Frontal cortex (tissue), 4 donors: ENCODE results near the gene KIF3C. TPM values are rescaled to one million over a fixed set of nuclear protein-coding genes. Genes with fewer than 3 reads are reported as not detected.
A peak's percentile ranks its signal among the peaks of the same experiment; 100 is the strongest.
"Not testable (repeated sequence)": the region's sequence is repeated elsewhere in the genome, so short reads cannot be mapped to it uniquely, and the experiment has no call there.

ENCODE experiments used
- DNase-seq, 2 donors: peaks; one replicate each; pipeline ENCODE4 v3.0.0; 2012; ENCODE audit warnings: low spot score in 2 of 2
- FAIRE-seq: peaks from 2 replicates; lab custom pipeline; 2012; peaks lifted over from hg19 to GRCh38; lab: Jason Lieb, UNC
- total RNA-seq: library from RNA; depleted of rRNA; stranded (reverse); fragments of >200 nt; gene quantifications from one replicate; pipeline ENCODE4 v1.2.3, GENCODE V29; 2014
- donor health status: control.
- donor health status: control.
- donor health status: control.

KIF3C gene
- total RNA-seq, 1 donor from 2014 or later: 86.8 TPM

DNA sequence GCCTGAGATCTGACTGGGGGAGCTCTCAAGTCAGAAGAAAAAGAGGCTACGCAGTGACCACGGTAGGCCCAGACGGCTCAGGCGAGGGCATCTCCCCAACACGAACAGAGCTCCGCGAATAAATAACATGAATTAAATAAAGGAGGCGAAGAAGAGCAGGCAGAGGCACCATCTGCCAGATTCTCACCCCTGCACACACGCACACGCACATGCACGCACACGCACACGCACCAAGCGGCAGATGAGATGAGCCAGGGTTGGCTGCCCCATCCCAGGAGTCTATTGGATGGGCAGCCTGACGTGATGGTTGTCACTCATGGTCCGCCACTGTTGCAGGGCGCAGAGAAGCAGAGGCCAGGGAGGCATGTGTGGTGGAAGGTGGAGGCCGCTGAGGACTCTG lies 53.6 kb downstream of the KIF3C start:
- DNase-seq (no peak), FAIRE-seq (no peak)

DNA sequence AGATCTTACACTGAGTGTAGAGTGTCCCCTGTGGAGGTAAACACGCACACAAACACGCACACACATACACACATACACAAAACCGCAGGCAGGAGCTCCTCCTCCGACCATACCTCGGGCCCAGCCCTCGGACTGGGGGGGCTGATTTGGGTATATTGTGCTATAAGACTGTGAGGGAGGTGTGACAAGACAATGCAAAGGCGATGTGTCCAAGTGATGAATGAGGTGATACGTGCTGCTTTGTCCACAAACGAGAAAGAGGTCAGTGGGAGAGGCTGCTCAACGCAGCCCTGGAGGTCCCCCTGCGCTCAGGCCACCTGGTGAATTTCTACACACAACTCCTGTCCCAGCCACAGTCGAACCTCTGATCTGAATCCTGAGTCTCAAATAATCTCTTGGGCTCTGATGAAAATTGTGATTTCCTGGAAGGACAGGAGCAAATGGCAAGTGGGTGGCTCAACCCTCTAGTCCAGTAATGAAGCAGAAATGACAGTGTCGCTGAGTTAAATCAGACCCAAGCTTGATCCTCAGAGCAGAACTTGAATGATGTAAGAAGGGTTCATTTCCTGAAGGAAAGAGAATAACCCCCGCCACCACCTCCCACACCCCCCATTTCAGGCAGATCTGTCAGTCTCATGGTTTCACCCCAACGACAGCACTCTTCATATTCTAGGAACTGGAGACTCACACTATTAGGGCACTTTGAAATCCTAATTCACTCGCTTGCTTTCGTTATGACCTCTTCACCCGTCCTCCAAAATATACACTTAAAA lies 55.1 kb downstream of the KIF3C start:
- FAIRE-seq (no peak), DNase-seq (no peak)

DNA sequence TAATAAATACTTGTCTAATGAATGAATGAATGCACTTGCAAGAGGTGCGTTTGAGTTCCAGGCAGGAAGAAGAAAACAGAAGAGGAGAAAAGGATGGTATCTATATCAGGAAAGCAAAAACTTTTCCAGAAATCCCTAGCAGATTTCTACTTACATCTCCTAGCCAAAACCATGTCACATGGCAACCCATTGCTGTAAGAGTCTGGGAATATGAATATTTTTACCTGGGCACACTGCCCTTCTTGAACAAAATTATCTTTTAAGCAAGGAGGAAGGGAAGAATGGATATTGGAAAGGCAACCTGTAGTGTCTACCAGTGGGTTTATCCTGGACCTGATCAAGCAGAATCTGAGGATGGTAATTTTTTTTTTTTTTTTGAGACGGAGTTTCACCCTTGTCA lies 59.8 kb downstream of the KIF3C start:
- no peak for FAIRE-seq
- DNase-seq: no peak

DNA sequence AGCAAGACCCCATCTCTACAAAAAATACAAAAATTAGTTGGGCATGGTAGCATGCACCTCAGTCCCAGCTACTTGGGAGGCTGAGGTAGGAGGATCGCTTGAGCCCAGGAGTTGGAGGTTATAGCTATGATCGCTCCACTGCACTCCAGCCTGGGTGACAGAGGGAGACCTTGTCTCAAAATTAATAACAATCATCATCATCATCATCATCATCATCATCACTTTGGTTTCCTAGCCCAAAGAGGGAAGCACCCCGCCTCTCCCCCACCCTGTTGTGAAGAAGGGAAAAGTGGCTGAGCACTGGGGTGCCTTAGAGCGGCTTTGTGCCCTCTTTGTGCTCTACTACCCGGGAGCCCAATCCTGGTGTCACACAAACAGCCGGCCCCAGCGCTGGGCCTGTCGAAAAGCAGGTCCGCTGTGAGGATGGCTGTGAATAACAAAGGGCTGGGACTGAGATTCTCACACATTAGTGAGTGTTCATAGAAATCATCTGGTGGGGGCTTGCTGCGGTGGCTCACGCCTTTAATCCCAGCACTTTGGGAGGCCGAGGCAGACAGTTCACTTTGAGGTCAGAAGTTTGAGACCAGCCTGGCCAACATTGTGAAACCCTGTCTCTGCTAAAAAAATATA lies 61.4 kb downstream of the KIF3C start:
- FAIRE-seq (no peak), DNase-seq (no peak)

DNA sequence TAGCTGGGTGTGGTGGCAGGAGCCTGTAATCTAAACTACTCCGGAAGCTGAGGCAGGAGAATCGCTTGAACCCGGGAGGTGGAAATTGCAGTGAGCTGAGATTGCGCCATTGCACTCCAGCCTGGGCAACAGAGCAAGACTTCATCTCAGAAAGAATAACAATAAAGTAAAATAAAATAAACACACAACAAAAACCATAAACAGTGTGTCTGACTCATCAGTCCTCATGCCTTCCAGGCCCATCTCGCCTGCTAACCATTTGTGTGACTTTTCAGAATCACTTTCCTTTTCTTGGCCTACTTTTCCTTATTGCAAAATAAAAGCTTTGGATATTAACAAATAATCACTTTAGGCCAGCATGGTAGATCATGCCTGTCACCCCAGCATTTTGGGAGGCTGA lies 62.0 kb downstream of the KIF3C start:
- FAIRE-seq (no peak), DNase-seq (no peak)

DNA sequence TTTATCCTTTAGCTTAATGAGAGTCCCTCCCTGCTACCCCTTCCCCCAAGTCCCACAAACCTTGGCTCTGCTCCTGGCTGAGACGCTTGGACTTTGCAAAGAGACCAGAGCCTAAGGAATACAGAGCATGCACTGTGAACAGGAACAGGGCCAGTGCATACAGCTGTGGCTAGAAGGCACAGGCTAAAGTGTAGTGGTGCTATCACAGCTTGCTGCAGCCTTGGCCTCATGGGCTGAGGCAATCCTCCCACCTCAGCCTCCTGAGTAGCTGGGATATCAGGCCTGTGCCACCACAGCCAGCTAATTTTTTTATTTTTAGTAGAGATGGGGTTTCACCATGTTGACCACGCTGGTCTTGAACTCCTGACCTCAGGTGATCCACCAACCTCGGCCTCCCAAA lies 64.5 kb downstream of the KIF3C start:
- no peak for FAIRE-seq

DNA sequence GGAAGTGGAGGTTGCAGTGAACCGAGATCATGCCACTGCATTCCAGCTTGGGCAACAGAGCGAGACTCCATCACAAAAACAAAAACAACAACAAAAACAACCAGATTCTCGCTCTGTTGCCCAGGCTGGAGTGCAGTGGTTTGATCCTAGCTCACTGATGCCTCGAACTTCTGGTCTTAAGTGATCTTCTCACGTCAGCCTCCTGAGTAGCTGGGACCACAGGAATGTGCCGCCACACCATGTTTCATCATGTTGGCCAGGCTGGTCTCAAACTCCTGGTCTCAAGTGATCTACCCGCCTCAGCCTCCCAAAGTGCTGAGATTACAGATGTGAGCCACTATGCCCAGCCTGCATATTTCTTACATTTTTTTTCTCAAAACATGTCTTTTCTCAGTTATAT lies 64.9 kb downstream of the KIF3C start:
- not testable (repeated sequence) for DNase-seq, FAIRE-seq

More for the DNA sequence above, 64.5 kb downstream of the KIF3C start:
- DNase-seq: no peak

DNA sequence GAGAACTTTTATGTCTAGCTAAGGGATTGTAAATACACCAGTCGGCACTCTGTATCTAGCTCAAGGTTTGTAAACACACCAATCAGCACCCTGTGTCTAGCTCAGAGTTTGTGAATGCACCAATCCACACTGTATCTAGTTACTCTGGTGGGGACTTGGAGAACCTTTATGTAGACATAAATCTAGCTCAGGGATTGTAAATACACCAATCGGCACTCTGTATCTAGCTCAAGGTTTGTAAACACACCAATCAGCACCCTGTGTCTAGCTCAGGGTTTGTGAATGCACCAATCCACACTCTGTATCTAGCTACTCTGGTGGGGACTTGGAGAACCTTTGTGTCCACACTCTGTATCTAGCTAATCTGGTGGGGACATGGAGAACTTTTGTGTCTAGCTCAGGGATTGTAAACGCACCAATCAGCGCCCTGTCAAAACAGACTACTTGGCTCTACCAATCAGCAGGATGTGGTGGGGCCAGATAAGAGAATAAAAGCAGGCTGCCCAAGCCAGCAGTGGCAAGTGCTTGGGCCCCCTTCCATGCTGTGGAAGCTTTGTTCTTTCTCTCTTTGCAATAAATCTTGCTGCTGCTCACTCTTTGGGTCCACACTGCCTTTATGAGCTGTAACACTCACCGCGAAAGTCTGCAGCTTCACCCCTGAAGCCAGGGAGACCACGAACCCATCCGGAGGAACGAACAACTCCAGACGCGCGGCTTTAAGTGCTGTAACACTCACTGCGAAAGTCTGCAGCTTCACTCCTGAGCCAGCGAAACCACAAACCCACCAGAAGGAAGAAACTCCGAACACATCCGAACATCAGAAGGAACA lies 66.1 kb downstream of the KIF3C start:
- not testable (repeated sequence) for DNase-seq, FAIRE-seq

DNA sequence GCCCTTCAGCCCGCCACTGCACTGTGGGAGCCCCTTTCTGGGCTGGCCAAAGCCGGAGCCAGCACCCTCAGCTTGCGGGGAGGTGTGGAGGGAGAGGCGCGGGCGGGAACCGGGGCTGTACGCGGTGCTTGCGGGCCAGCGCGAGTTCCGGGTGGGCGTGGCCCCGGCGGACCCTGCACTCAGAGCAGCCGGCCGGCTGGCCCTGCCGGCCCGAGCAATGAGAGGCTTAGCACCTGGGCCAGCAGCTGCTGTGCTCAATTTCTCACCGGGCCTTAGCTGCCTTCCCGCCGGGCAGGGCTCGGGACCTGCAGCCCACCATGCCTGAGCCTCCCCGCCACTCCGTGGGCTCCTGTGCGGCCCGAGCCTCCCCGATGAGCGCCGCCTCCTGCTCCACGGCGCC lies 66.9 kb downstream of the KIF3C start:
- DNase-seq, FAIRE-seq: not testable (repeated sequence)

DNA sequence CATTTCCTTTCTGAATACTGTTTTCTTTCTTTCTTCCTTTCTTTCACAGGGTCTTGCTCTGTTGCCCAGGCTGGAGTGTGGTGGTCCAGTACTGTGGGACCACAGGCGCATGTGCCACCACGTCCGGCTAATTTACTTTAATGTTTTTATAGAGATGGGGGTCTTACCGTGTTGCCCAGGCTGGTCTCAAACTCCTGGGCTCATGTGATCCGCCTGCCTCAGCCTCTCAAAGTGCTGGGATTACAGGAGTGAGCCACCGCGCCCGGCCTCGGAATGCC lies 68.7 kb downstream of the KIF3C start:
- FAIRE-seq, DNase-seq: not testable (repeated sequence)

DNA sequence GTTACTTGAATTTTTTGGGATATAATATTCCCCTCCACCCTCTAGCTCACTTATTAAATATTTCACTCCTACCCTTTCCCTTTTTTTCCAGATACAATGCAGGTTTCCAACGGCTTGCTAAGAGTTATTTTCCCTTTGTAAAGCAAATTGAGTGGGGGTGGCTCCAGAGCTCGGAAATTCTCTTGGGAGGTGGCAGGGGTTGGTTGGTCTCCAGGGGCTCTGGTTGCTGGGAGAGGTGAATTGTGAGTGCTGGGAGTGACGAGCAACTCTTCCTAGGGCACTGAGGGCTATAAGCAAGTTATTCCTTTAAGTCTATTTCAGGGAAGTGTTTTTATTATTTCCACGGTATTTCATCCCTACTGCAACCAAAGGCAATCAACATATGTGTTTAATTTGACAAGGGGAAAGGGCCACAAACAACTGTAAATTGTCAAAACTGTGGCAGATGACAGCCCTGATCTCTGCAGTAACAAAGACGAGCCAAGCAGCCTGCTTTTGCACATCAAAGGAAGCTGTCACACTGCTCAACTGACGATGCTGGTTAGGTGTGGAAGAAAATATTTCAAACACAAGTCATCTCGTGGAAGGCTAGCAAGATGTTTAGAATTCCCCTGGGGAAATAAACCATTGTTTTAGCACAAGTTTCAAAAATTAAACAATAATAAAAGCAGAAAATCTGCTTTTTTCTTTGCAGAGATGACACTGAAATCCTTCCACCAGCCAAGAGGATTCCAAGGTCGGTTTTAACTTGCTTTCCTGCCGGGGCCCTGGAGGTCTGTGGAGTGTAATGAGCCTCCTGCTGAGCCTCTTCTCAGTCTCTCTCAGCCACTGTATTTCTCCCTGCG lies 69.2 kb downstream of the KIF3C start:
- FAIRE-seq (no peak), DNase-seq (peak in 1 of 2 donors; percentile 29)

DNA sequence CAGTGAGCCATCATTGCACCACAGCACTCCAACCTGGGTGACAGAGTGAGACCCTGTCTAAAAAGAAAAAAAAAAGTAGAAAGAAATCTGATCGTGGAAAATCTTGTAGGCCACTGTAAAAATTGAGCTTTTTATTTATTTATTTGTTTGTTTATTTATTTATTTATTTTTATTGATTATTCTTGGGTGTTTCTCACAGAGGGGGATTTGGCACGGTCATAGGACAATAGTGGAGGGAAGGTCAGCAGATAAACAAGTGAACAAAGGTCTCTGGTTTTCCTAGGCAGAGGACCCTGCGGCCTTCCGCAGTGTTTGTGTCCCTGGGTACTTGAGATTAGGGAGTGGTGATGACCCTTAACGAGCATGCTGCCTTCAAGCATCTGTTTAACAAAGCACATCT lies 72.7 kb downstream of the KIF3C start:
- not testable (repeated sequence) for FAIRE-seq, DNase-seq

DNA sequence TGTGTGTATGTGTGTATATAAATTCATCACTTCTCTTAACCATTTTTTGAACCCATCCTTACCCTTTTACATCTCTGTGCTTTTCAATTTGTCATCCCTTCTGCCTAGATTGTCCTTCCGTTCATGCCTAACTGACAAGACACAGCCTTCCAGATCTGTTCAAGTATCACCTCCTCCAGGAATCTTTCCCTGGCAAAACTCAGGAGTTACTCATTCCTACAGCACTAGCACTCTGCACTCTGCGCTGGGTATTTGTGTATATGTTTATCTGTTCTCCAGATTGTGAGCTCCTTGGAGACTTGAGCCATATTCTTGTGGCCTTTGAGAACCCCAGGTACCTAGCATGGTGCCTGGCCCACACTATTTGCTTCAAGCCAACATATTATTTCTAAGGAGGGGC lies 77.2 kb downstream of the KIF3C start:
- DNase-seq (no peak), FAIRE-seq (no peak)

DNA sequence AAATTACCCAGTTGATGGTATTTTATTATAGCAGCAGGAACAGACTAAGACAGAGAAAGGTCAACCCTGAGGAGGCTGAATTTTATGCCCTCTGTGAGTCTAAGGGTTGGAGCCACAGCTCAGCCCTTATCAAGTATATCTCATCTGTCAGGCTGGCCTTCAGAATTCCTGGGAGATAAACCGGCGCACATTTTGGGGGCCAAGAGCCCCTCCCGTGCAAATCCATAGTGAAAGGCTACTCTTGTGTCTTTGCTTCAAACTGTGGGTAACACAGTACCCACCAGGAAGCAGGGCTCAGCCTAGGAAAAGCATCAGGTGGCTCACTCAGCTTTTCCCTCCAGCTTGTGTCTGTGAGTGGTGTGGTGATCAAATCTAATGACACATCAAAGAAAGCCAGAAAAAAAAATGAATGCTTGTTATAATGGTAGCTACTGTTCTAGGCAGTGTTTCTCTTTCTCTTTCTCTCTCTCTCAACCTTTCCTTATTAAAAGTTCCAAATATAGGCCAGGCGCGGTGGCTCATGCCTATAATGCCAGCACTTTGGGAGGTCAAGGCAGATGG lies 79.0 kb downstream of the KIF3C start:
- no peak for DNase-seq
- no peak for FAIRE-seq

DNA sequence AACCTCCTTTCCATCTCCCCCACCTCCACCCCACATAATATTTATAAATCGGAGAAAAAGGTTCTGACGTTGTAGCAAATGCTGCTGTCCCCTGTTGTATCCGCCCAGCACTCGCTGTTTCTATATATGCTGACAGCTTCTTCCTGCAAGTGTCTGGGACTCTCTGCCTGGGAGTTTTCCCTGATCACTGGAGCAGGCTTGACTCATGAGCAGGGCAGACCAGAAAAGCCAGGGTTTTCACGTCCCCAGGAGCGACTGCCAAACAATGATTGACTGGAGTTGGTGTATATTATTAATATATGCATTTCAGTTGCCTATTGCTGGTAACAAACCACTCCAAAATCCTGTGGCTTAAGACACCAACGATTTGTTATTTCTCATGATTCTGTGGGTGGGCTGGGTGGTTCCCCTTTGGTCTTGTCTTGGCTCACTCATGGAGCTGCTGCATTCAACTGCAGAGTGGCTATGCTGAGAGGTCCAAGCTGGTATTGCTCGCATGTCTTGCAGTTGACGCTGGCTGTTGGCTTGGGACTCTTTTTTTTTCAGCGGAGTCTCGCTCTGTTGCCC lies 82.8 kb downstream of the KIF3C start:
- FAIRE-seq: no peak
- no peak for DNase-seq

DNA sequence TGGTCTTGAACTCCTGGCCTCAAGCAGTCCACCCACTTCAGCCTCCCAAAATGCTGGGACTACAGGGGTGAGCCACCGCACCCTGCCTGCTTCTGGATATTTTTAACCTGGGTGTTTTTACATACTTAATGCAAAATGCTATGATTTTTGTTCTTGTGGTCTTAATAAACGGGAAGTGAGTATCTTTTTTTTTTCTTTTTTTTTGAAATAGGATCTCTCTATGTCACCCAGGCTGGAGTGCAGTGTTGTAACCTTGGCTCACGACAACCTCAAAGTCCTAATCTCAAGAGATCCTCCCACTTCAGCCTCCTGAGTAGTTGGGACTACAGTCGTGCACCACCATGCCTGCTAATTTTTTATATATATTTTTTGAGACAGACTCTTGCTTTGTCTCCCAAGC lies 84.8 kb downstream of the KIF3C start:
- DNase-seq (no peak), FAIRE-seq (no peak)

DNA sequence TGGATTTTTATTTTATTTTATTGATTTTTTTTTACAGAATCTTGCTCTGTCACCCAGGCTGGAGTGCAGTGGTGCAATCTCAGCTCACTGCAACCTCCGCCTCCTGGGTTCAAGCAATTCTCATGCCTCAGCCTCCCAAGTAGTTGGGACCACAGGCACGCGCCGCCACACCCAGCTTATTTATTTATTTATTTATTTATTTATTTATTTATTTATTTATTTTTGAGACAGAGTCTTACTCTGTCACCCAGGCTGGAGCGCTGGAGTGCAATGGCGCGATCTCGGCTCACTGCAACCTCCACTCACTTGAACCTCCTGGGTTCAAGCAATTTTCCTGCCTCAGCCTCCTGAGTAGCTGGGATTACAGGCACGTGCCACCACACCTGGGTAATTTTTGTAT lies 86.0 kb downstream of the KIF3C start:
- FAIRE-seq, DNase-seq: not testable (repeated sequence)

DNA sequence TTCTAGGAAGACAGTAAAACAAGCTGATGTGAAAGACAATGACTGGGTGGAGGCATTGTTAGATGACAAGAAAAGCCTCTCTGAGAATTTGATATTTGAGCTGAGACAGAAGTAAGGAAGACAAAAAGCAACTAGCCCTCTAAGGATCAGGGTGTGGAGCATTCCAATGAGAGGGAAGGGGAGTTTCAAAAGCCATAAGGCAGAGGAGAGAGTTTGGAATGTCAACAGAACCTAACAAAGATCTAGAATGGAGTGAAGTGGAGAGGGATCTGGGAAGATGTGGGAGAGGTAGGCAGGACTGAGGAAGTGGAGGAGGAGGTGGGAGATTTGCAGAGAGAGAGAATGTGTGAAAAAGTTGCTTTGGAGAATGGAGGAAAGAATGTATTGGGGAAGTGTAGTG lies 86.7 kb downstream of the KIF3C start:
- no peak for DNase-seq
- no peak for FAIRE-seq

DNA sequence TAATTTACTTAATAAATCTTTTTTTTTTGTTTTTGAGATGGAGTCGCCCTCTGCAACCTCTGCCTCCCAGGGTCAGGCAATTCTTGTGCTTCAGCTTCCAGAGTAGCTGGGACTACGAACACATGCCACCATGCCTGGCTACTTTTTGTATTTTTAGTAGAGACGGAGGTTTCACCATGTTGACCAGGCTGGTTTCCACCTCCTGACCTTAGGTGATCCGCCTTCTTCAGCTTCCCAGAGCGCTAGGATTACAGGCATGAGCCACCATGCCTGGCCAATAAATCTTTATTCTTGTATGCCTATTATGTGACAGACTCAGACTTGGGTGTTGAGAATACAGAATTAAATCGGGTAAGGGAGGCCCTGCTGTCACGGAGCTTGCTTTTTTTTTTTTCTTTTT lies 87.3 kb downstream of the KIF3C start:
- DNase-seq (no peak), FAIRE-seq (no peak)
